Spleen (tissue), 7 donors: ENCODE data around the gene IRF2.

Experiments
- CTCF ChIP-seq, 11 experiments: fragments of 200-600 bp in 7 of 11; fragments of 450-650 bp in 4 of 11; sonication (generic) in 4 of 11; IDR thresholded peaks in 8 of 11; conservative IDR thresholded peaks in 3 of 11; 1 replicate in 7 of 11; 2 replicates in 4 of 11; pipeline versions ENCODE4 v1.4.0 to v1.8.0; 2016 to 2021; ENCODE audit warnings: antibody characterized with exemption in 11 of 11, inconsistent platforms in 4 of 11, mild to moderate bottlenecking in 1 of 11
- POLR2A ChIP-seq, 3 donors: fragments of 450-650 bp; IDR thresholded peaks; one replicate each; pipeline ENCODE4 v1.5.1; 2017; ENCODE audit warnings: antibody characterized with exemption in 3 of 3, mild to moderate bottlenecking in 1 of 3
- donor health status: DM: no; HTN: no; CAD: no; lungs with moderate emphysema.
- donor health status: DM: no; HTN: no; CAD: no.
- donor health status: DM: no; HTN: no; CAD: no.

GRCh38 chr4:184434501-184435066 is 39.8 kb downstream of the IRF2 start:
- no peak for TF ChIP-seq CTCF (IDR thresholded peaks at IDR 0.05 in 8 of 11, conservative IDR thresholded peaks at IDR 0.05 in 3 of 11)
- no peak for TF ChIP-seq POLR2A (IDR thresholded peaks at IDR 0.05)
